ENCODE measurements around the gene UVSSA.

DNA sequence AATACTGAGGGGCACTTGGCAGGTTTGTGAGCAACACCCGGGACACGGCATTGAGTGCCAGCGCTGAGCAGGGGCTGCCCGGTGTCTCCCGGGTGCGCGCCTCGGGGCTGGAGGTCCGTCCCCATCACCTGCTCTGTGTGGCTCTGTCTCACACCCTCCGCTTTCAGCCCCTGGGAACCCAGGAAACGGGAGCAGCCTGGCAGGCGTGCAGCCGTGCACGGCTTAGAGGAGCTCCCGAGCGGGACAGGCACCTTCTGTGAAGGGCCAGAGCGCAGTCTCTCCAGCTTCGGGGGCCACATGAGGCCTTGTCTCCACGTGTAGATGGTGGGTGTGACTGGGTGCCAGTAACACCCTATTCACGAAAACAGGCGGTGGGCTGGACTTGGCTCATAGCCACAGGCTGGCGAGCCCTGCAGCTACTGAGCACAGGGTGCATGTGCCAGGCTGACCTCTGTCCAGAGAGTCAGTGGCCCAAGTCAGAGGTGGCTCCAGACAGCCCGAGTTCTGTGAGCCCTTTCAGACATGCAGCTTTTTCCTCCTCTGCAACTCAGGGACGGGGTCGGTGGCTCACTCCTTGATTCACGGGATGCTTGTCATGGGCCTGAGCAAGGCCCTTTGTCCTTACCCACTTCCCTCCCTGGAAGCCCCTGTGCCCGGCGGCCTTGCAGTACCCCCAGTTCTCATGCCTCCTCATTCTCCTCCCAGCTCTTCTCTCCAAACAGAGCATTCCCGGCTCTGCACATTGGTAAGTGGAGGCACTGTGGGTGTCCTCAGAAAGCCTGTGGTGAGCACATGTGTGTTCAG is 23.5 kb downstream of the UVSSA start:
- TF ChIP-seq, protein P1, sequence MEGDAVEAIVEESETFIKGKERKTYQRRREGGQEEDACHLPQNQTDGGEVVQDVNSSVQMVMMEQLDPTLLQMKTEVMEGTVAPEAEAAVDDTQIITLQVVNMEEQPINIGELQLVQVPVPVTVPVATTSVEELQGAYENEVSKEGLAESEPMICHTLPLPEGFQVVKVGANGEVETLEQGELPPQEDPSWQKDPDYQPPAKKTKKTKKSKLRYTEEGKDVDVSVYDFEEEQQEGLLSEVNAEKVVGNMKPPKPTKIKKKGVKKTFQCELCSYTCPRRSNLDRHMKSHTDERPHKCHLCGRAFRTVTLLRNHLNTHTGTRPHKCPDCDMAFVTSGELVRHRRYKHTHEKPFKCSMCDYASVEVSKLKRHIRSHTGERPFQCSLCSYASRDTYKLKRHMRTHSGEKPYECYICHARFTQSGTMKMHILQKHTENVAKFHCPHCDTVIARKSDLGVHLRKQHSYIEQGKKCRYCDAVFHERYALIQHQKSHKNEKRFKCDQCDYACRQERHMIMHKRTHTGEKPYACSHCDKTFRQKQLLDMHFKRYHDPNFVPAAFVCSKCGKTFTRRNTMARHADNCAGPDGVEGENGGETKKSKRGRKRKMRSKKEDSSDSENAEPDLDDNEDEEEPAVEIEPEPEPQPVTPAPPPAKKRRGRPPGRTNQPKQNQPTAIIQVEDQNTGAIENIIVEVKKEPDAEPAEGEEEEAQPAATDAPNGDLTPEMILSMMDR (IDR thresholded peaks at IDR 0.05): no peak
- TF ChIP-seq POLR2AphosphoS5 (IDR thresholded peaks at IDR 0.05; ENCODE audit: insufficient read depth in 1 of 2, low read depth in 1 of 2): no peak

Measured in vagina (tissue), 2 donors.